ENCODE results near the gene FKBP15.
"Not testable (repeated sequence)": the region's sequence is repeated elsewhere in the genome, so short reads cannot be mapped to it uniquely, and the experiment has no call there.

FKBP15 gene

GRCh38 chr9:113148781-113149510 lies 72.1 kb downstream of the FKBP15 start:
- DNase-seq = no peak

GRCh38 chr9:113148372-113148705 lies 72.7 kb downstream of the FKBP15 start:
- DNase-seq = no peak

GRCh38 chr9:113143432-113144227 lies 77.4 kb downstream of the FKBP15 start:
- no peak for DNase-seq

GRCh38 chr9:113140896-113141295 lies 80.2 kb downstream of the FKBP15 start:
- not testable (repeated sequence) for DNase-seq

GRCh38 chr9:113139953-113140352 lies 81.1 kb downstream of the FKBP15 start:
- DNase-seq = no peak

- DNase-seq = no peak
Measured at GRCh38 chr9:113139225-113139829, 81.8 kb downstream of the FKBP15 start.

- no peak for DNase-seq
Measured at GRCh38 chr9:113138760-113139159, 82.3 kb downstream of the FKBP15 start.

- no peak for DNase-seq
Measured at GRCh38 chr9:113137196-113138168, 83.6 kb downstream of the FKBP15 start.

GRCh38 chr9:113131689-113132151 lies 89.4 kb downstream of the FKBP15 start:
- DNase-seq = no peak

- DNase-seq = no peak
Measured at GRCh38 chr9:113129884-113130283, 91.2 kb downstream of the FKBP15 start.

GRCh38 chr9:113129466-113129865 lies 91.6 kb downstream of the FKBP15 start:
- DNase-seq = no peak

- no peak for DNase-seq
Measured at GRCh38 chr9:113125386-113126035, 95.6 kb downstream of the FKBP15 start.

GRCh38 chr9:113118829-113119228 lies 102.2 kb downstream of the FKBP15 start:
- DNase-seq = not testable (repeated sequence)

Data from NCI-H146 (cell line).